WTC11 (cell line): ENCODE measurements around the gene CABP2.
A peak's percentile ranks its signal among the peaks of the same experiment; 100 is the strongest.

ENCODE experiments used
- SP1 ChIP-seq: sonication (generic); formaldehyde crosslinking; conservative IDR thresholded peaks from 2 replicates; pipeline ENCODE4 v1.8.1; 2022; ENCODE audit warnings: missing genetic modification reagents
- ZNF263 ChIP-seq: sonication (generic); formaldehyde crosslinking; IDR thresholded peaks from 2 replicates; pipeline ENCODE4 v1.8.1; 2022; ENCODE audit warnings: low read depth, mild to moderate bottlenecking, moderate library complexity, missing genetic modification reagents
- TF ChIP-seq, protein P1 (sequence below): sonication (generic); formaldehyde crosslinking; IDR thresholded peaks from 2 replicates; pipeline ENCODE4 v1.8.0; 2022; ENCODE audit warnings: mild to moderate bottlenecking, missing genetic modification reagents
- TF ChIP-seq, protein P2 (sequence below): fragments of 200-600 bp; IDR thresholded peaks from 2 replicates; pipeline ENCODE4 v1.8.0; 2022; ENCODE audit warnings: antibody characterized with exemption
- TF ChIP-seq, protein P3 (sequence below): sonication (generic); formaldehyde crosslinking; conservative IDR thresholded peaks from 2 replicates; pipeline ENCODE4 v1.8.1; 2022; ENCODE audit warnings: mild to moderate bottlenecking, missing genetic modification reagents

DNA sequence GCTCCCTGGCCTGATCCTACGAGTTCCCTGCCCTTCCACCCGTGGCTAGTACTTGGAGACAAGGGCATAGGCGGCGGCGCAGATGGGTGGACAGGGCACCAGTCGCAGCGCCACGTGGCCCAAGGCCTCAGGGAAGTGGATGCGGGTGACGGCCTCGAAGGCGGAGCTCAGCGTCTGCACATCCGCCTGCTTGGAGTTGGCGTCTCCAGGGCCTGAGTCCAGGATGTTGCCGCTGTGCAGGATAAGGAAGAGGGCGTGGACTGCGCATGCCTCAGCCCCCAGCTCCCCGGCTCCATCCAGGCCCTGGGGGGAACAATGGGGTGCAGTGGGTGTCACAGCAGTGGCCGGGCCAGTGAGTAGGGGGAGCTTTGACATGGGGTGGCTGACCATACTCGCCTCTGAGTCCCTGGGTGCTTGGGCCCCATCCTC is 24.7 kb downstream of the CABP2 start:
- TF ChIP-seq, protein P1, sequence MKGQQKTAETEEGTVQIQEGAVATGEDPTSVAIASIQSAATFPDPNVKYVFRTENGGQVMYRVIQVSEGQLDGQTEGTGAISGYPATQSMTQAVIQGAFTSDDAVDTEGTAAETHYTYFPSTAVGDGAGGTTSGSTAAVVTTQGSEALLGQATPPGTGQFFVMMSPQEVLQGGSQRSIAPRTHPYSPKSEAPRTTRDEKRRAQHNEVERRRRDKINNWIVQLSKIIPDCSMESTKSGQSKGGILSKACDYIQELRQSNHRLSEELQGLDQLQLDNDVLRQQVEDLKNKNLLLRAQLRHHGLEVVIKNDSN (CRISPR knock-in tag), result no peak
- TF ChIP-seq, protein P2, sequence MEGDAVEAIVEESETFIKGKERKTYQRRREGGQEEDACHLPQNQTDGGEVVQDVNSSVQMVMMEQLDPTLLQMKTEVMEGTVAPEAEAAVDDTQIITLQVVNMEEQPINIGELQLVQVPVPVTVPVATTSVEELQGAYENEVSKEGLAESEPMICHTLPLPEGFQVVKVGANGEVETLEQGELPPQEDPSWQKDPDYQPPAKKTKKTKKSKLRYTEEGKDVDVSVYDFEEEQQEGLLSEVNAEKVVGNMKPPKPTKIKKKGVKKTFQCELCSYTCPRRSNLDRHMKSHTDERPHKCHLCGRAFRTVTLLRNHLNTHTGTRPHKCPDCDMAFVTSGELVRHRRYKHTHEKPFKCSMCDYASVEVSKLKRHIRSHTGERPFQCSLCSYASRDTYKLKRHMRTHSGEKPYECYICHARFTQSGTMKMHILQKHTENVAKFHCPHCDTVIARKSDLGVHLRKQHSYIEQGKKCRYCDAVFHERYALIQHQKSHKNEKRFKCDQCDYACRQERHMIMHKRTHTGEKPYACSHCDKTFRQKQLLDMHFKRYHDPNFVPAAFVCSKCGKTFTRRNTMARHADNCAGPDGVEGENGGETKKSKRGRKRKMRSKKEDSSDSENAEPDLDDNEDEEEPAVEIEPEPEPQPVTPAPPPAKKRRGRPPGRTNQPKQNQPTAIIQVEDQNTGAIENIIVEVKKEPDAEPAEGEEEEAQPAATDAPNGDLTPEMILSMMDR, result no peak
- TF ChIP-seq, protein P3, sequence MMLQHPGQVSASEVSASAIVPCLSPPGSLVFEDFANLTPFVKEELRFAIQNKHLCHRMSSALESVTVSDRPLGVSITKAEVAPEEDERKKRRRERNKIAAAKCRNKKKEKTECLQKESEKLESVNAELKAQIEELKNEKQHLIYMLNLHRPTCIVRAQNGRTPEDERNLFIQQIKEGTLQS, result 0 out of 2 replicates have a peak, but pooled peaks have one; percentile 18
- TF ChIP-seq SP1 (CRISPR knock-in tag) (no peak), ZNF263 (CRISPR knock-in tag) (no peak)
